Transverse colon (tissue), 4 donors: ENCODE measurements around the gene IL4I1. TPM values are rescaled to one million over a fixed set of nuclear protein-coding genes. Genes with fewer than 3 reads are reported as not detected.

Experiments used
- DNase-seq: peaks from one replicate; pipeline ENCODE4 v3.0.0-alpha.2; 2019
- H3K27ac ChIP-seq, 4 donors: fragments of 200-600 bp; sonication (generic); 2 replicates each; pipeline ENCODE4 v1.5.1; 2016 to 2018; ENCODE audit warnings: inconsistent platforms in 4 of 4
- H3K27me3 ChIP-seq: fragments of 200-600 bp; sonication (generic); 2 replicates; pipeline ENCODE4 v1.5.1; 2017; ENCODE audit warnings: inconsistent platforms
- H3K36me3 ChIP-seq, 4 donors: fragments of 200-600 bp; sonication (generic); 2 replicates each; pipeline ENCODE4 v1.5.1; 2017 to 2019; ENCODE audit warnings: inconsistent platforms in 4 of 4
- H3K4me1 ChIP-seq, 4 donors: fragments of 200-600 bp; sonication (generic); 2 replicates each; pipeline ENCODE4 v1.5.1; 2017 to 2020; ENCODE audit warnings: inconsistent platforms in 4 of 4
- H3K4me3 ChIP-seq, 4 donors: fragments of 200-600 bp; sonication (generic); 1 replicate in 1 of 4; 2 replicates in 3 of 4; pipeline versions ENCODE4 v1.5.1 to v1.6.1; 2017 to 2019; ENCODE audit warnings: inconsistent platforms in 4 of 4
- H3K9me3 ChIP-seq, 2 donors: fragments of 200-600 bp; sonication (generic); 2 replicates each; pipeline ENCODE4 v1.5.1; 2017 to 2019; ENCODE audit warnings: inconsistent platforms in 2 of 2
- CTCF ChIP-seq, 5 experiments: fragments of 200-600 bp in 3 of 5; fragments of 450-650 bp in 2 of 5; sonication (generic) in 3 of 5; IDR thresholded peaks; 1 replicate in 2 of 5; 2 replicates in 3 of 5; pipeline ENCODE4 v1.5.1; 2016 to 2017; ENCODE audit warnings: antibody characterized with exemption in 5 of 5, inconsistent platforms in 3 of 5, mild to moderate bottlenecking in 2 of 5, moderate library complexity in 1 of 5
- EP300 ChIP-seq: sonication (generic); formaldehyde crosslinking; IDR thresholded peaks from one replicate; pipeline ENCODE4 v1.6.1; 2017; ENCODE audit warnings: antibody characterized with exemption, low read depth
- POLR2A ChIP-seq: fragments of 450-650 bp; IDR thresholded peaks from one replicate; pipeline ENCODE4 v1.6.1; 2016; ENCODE audit warnings: antibody characterized with exemption, mild to moderate bottlenecking, moderate library complexity
- POLR2AphosphoS5 ChIP-seq, 3 donors: sonication (generic); formaldehyde crosslinking; IDR thresholded peaks; one replicate each; pipeline ENCODE4 v1.6.1; 2016; ENCODE audit warnings: antibody characterized with exemption in 3 of 3
- WGBS, 2 donors: methylation state at CpG; one replicate each; pipeline ENCODE4 v1.1.5; 2018; ENCODE audit warnings: low coverage in 1 of 2; 5-methylcytosine and 5-hydroxymethylcytosine counted together
- in situ Hi-C, 4 donors: fragments of 200-750 bp; cut with MboI; loops; one replicate each; pipeline versions ENCODE4 v1.15.0 to v1.15.1; 2017; ENCODE audit warnings: low sequenced_read_pairs in 3 of 4, low pct_ligation_motif_present in 1 of 4, low pct_unique_long_range_greater_than_20kb in 1 of 4
- intact Hi-C: fragments of 100-400 bp; cut with DNase I; formaldehyde crosslinking; loops from one replicate; pipeline ENCODE4 v1.15.1; 2023; ENCODE audit warnings: low total_unique reads
- small RNA-seq, 4 donors: library from RNA; depleted of rRNA; stranded (forward); fragments of <200 nt; gene quantifications; one replicate each; pipeline ENCODE3, GENCODE V24; 2016
- total RNA-seq, 4 donors: library from RNA; depleted of rRNA; stranded (reverse); fragments of >200 nt; gene quantifications; one replicate each; pipeline ENCODE4 v1.1.0, GENCODE V29; 2016

The IL4I1 gene
- total RNA-seq, 4 donors from 2014 or later: 2.1 TPM; not detected in 3

GRCh38 chr19:49840736-49841249, 55.9 kb downstream of the IL4I1 start:
- no peak for DNase-seq
- Histone ChIP-seq H3K27me3 (no peaks in the 10 kb centered on the region), H3K9me3 (no peaks in the 10 kb centered on the region), H3K27ac (no peak overlapping the region), H3K36me3 (peaks cover 0 to 7% (median 0%) of the 10 kb centered on the region in 4 donors), H3K4me3 (no peak overlapping the region), H3K4me1 (no peaks in the 10 kb centered on the region)
- in situ Hi-C loops (no loop called here), intact Hi-C loops (no loop called here)
- TF ChIP-seq POLR2A (no peak), POLR2AphosphoS5 (IDR thresholded peaks at IDR 0.05) (no peak), CTCF (IDR thresholded peaks at IDR 0.05) (no peak), EP300 (no peak)
- WGBS, 2 donors: 82 to 92% methylated on average over 6 to 17 of the region's 17 CpGs

- H3K36me3 ChIP-seq: peaks cover 0 to 7% (median 2%) of the 10 kb centered on the region in 4 donors
- intact Hi-C loops: no loop called here
- peak overlapping the region in 1 of 4 donors; percentile 43 for H3K27ac ChIP-seq
- no peak for TF ChIP-seq POLR2AphosphoS5 (IDR thresholded peaks at IDR 0.05)
- TF ChIP-seq POLR2A: no peak
- no peak for TF ChIP-seq EP300
- TF ChIP-seq CTCF (IDR thresholded peaks at IDR 0.05): no peak
- no peaks in the 10 kb centered on the region for H3K9me3 ChIP-seq
- H3K4me3 ChIP-seq: no peak overlapping the region
- no peaks in the 10 kb centered on the region for H3K4me1 ChIP-seq
- 81 to 88% methylated on average over 5 to 11 of the region's 11 CpGs for WGBS, 2 donors
- no peak for DNase-seq
- H3K27me3 ChIP-seq: no peaks in the 10 kb centered on the region
- in situ Hi-C loops: no loop called here
These were observed 56.4 kb downstream of the IL4I1 start for GRCh38 chr19:49840321-49840720.

GRCh38 chr19:49839713-49840112, 57.0 kb downstream of the IL4I1 start:
- Histone ChIP-seq H3K27me3 (no peaks in the 10 kb centered on the region), H3K27ac (peak overlapping the region in 3 of 4 donors; percentile 24 to 43 (median 26)), H3K9me3 (no peaks in the 10 kb centered on the region), H3K36me3 (peaks cover 0 to 8% (median 3%) of the 10 kb centered on the region in 4 donors), H3K4me3 (no peak overlapping the region), H3K4me1 (no peaks in the 10 kb centered on the region)
- DNase-seq: no peak
- WGBS, 2 donors: 86 to 87% methylated on average over 2 to 11 of the region's 11 CpGs
- in situ Hi-C loops (no loop called here), intact Hi-C loops (no loop called here)
- TF ChIP-seq CTCF (IDR thresholded peaks at IDR 0.05) (no peak), POLR2AphosphoS5 (IDR thresholded peaks at IDR 0.05) (no peak), POLR2A (no peak), EP300 (no peak)

Small RNA genes within 50 kb of the gene (small RNA-seq; reads per million reads assigned to genes)
- 0 to 0.18 (median 0.13) reads per million in 4 donors for gene MIR4749

Other genes with a start within 250 kb of the IL4I1 start
- gene IRF3, start 231.0 kb downstream of the IL4I1 start, total RNA-seq: 100 to 1,000 TPM in 2 of 4 donors, 10 to 100 TPM in 2; 73.0 to 164 (median 104) TPM
- gene BCL2L12, start 231.0 kb downstream of the IL4I1 start, total RNA-seq: 10 to 100 TPM in 1 of 4 donors, 1 to 10 TPM in 3; 5.4 to 10.2 (median 6.9) TPM
- gene PRMT1, start 219.6 kb downstream of the IL4I1 start, total RNA-seq: 100 to 1,000 TPM in 1 of 4 donors, 10 to 100 TPM in 3; 45.6 to 116 (median 70.3) TPM
- gene ADM5, start 207.3 kb downstream of the IL4I1 start, total RNA-seq: under 1 TPM in 2 of 4 donors, not detected in 2; 0.41 to 0.95 TPM
- 10 to 100 TPM in 1 of 4 donors, 1 to 10 TPM in 3; 1.5 to 10.9 (median 2.2) TPM for gene CPT1C, start 205.8 kb downstream of the IL4I1 start, total RNA-seq
- gene TSKS, start 133.6 kb downstream of the IL4I1 start, total RNA-seq: 10 to 100 TPM in 1 of 4 donors, under 1 TPM in 2, not detected in 1; 0.32 to 12.7 (median 0.82) TPM
- gene AP2A1, start 129.9 kb downstream of the IL4I1 start, total RNA-seq: 100 to 1,000 TPM in 2 of 4 donors, 10 to 100 TPM in 2; 71.1 to 125 (median 93.0) TPM
- gene FUZ, start 83.6 kb downstream of the IL4I1 start, total RNA-seq: 10 to 100 TPM; 10.2 to 20.1 (median 13.1) TPM
- 10 to 100 TPM; 26.9 to 46.6 (median 38.7) TPM for gene MED25, start 78.6 kb downstream of the IL4I1 start, total RNA-seq
- gene PTOV1, start 45.7 kb downstream of the IL4I1 start, total RNA-seq: 100 to 1,000 TPM in 1 of 4 donors, 10 to 100 TPM in 3; 62.3 to 203 (median 66.8) TPM
- gene PNKP, start 29.3 kb downstream of the IL4I1 start, total RNA-seq: 100 to 1,000 TPM in 2 of 4 donors, 10 to 100 TPM in 2; 60.8 to 128 (median 99.6) TPM
- 10 to 100 TPM; 15.3 to 29.7 (median 22.7) TPM for gene AKT1S1, start 19.5 kb downstream of the IL4I1 start, total RNA-seq
- gene TBC1D17, start 19.2 kb downstream of the IL4I1 start, total RNA-seq: 10 to 100 TPM; 26.4 to 80.8 (median 47.9) TPM
- 10 to 100 TPM in 1 of 4 donors, 1 to 10 TPM in 3; 2.6 to 10.5 (median 5.4) TPM for gene ATF5, start 32.3 kb upstream of the IL4I1 start, total RNA-seq
- gene NUP62, start 32.6 kb upstream of the IL4I1 start, total RNA-seq: 100 to 1,000 TPM in 1 of 4 donors, 10 to 100 TPM in 3; 30.3 to 136 (median 32.6) TPM
- 1 to 10 TPM in 2 of 4 donors, not detected in 2; 1.2 to 3.2 TPM for gene SIGLEC11, start 64.3 kb upstream of the IL4I1 start, total RNA-seq
- 10 to 100 TPM; 26.3 to 67.7 (median 50.0) TPM for gene VRK3, start 128.5 kb upstream of the IL4I1 start, total RNA-seq
- 10 to 100 TPM in 2 of 4 donors, 1 to 10 TPM in 1, under 1 TPM in 1; 1.00 to 60.2 (median 7.9) TPM for gene ZNF473, start 129.1 kb upstream of the IL4I1 start, total RNA-seq